Neutrophil (primary cell): Measurements from ENCODE around the gene MAPKAPK2.

Experiments
- H3K27ac ChIP-seq: fragments of 200-600 bp; sonication (generic); 2 replicates; pipeline ENCODE4 v1.5.1; 2016; ENCODE audit warnings: mild to moderate bottlenecking, moderate library complexity
- H3K27me3 ChIP-seq: fragments of 200-600 bp; sonication (generic); 2 replicates; pipeline ENCODE4 v1.6.0; 2016; ENCODE audit warnings: mild to moderate bottlenecking
- H3K36me3 ChIP-seq: fragments of 200-600 bp; sonication (generic); 2 replicates; pipeline ENCODE4 v1.5.1; 2017
- H3K4me1 ChIP-seq, 2 experiments: fragments of 200-600 bp in 1 of 2; sonication (generic) in 1 of 2; 1 replicate in 1 of 2; 2 replicates in 1 of 2; pipeline versions ENCODE4 v1.5.1 to v1.6.1; 2013 to 2016; ENCODE audit warnings: low read depth in 1 of 2, low read length in 1 of 2, mild to moderate bottlenecking in 1 of 2, moderate library complexity in 1 of 2; ENCODE audit not compliant: control insufficient read depth in 1 of 2, insufficient read depth in 1 of 2
- H3K4me3 ChIP-seq, 2 experiments: fragments of 200-600 bp in 1 of 2; sonication (generic) in 1 of 2; 1 replicate in 1 of 2; 2 replicates in 1 of 2; pipeline ENCODE4 v1.5.1; 2013 to 2016; ENCODE audit warnings: low read depth in 1 of 2, low read length in 1 of 2, mild to moderate bottlenecking in 1 of 2, moderate library complexity in 1 of 2
- H3K9me3 ChIP-seq: fragments of 200-600 bp; sonication (generic); 2 replicates; pipeline ENCODE4 v1.5.1; 2016
- CTCF ChIP-seq: fragments of 200-600 bp; sonication (generic); IDR thresholded peaks from 2 replicates; pipeline ENCODE4 v1.5.1; 2016; ENCODE audit warnings: antibody characterized with exemption

MAPKAPK2 gene

GRCh38 chr1:206709322-206709721, 24.6 kb downstream of the MAPKAPK2 start:
- H3K4me3 ChIP-seq, result no peak overlapping the region
- no peak for TF ChIP-seq CTCF
- peak overlapping the region; percentile 46 for H3K27ac ChIP-seq
- no peaks in the 10 kb centered on the region for H3K36me3 ChIP-seq
- H3K9me3 ChIP-seq, result no peaks in the 10 kb centered on the region
- peaks cover 90 to 97% of the 10 kb centered on the region in 2 experiments for H3K4me1 ChIP-seq
- H3K27me3 ChIP-seq, result no peaks in the 10 kb centered on the region

GRCh38 chr1:206709772-206710459, 25.2 kb downstream of the MAPKAPK2 start:
- Histone ChIP-seq H3K4me1 (peaks cover 90 to 96% of the 10 kb centered on the region in 2 experiments), H3K4me3 (no peak overlapping the region)
- no peak for TF ChIP-seq CTCF

GRCh38 chr1:206710460-206710823, 25.7 kb downstream of the MAPKAPK2 start:
- H3K27me3 ChIP-seq, result no peaks in the 10 kb centered on the region
- no peak for TF ChIP-seq CTCF
- no peaks in the 10 kb centered on the region for H3K36me3 ChIP-seq
- no peak overlapping the region for H3K4me3 ChIP-seq
- H3K27ac ChIP-seq, result peak overlapping the region; percentile 46
- peaks cover 90 to 95% of the 10 kb centered on the region in 2 experiments for H3K4me1 ChIP-seq
- H3K9me3 ChIP-seq, result no peaks in the 10 kb centered on the region

More at GRCh38 chr1:206709772-206710459, 25.2 kb downstream of the MAPKAPK2 start:
- Histone ChIP-seq H3K27me3 (no peaks in the 10 kb centered on the region), H3K27ac (peak overlapping the region; percentile 46), H3K9me3 (no peaks in the 10 kb centered on the region), H3K36me3 (no peaks in the 10 kb centered on the region)

- no peaks in the 10 kb centered on the region for H3K36me3 ChIP-seq
- peak overlapping the region; percentile 61 for H3K27ac ChIP-seq
- H3K4me3 ChIP-seq, result no peak overlapping the region
- H3K27me3 ChIP-seq, result no peaks in the 10 kb centered on the region
- peaks cover 90 to 95% of the 10 kb centered on the region in 2 experiments for H3K4me1 ChIP-seq
- no peak for TF ChIP-seq CTCF
- H3K9me3 ChIP-seq, result no peaks in the 10 kb centered on the region
These were observed 28.4 kb downstream of the MAPKAPK2 start for GRCh38 chr1:206713070-206713469.

- Histone ChIP-seq H3K4me3 (no peak overlapping the region), H3K9me3 (no peaks in the 10 kb centered on the region), H3K36me3 (no peaks in the 10 kb centered on the region), H3K27ac (peak overlapping the region; percentile 23), H3K4me1 (peaks cover 89 to 95% of the 10 kb centered on the region in 2 experiments), H3K27me3 (no peaks in the 10 kb centered on the region)
- TF ChIP-seq CTCF, result no peak
These were observed 29.2 kb downstream of the MAPKAPK2 start for GRCh38 chr1:206713910-206714312.
